Psoas muscle (tissue), 8 donors: ENCODE data around the gene UBE2Q1. TPM values are rescaled to one million over a fixed set of nuclear protein-coding genes. Genes with fewer than 3 reads are reported as not detected.

Experiments
- ATAC-seq, 4 donors: fragments of 200-7000 bp; cut with Tn5 transposase; one replicate each; pipeline ENCODE4 v1.9.1; 2020; ENCODE audit warnings: moderate library complexity in 3 of 4, mild to moderate bottlenecking in 2 of 4
- DNase-seq, 2 donors: peaks; one replicate each; pipeline ENCODE4 v3.0.0-alpha.2; 2020
- H3K27ac ChIP-seq: fragments of 200-600 bp; one replicate; pipeline ENCODE4 v1.8.0; 2022
- H3K27me3 ChIP-seq, 3 donors: fragments of 200-600 bp in 1 of 3; one replicate each; pipeline versions ENCODE4 v1.6.1 to v1.8.0; 2013 to 2022; ENCODE audit warnings: low read length in 2 of 3, mild to moderate bottlenecking in 2 of 3, moderate library complexity in 1 of 3; ENCODE audit not compliant: insufficient read depth in 3 of 3
- H3K36me3 ChIP-seq, 2 donors: fragments of 200-600 bp in 1 of 2; one replicate each; pipeline versions ENCODE4 v1.6.1 to v1.8.0; 2013 to 2022; ENCODE audit warnings: low read depth in 1 of 2, mild to moderate bottlenecking in 1 of 2, moderate library complexity in 1 of 2; ENCODE audit not compliant: insufficient read depth in 1 of 2
- H3K4me1 ChIP-seq: fragments of 200-600 bp; one replicate; pipeline ENCODE4 v1.8.0; 2022
- H3K4me3 ChIP-seq: fragments of 200-600 bp; one replicate; pipeline ENCODE4 v1.8.0; 2022; ENCODE audit warnings: mild to moderate bottlenecking
- H3K9me3 ChIP-seq: fragments of 200-600 bp; one replicate; pipeline ENCODE4 v1.8.0; 2022
- WGBS, 3 donors: extraction: QIAGEN DNeasy Blood & Tissue Kit; methylation state at CpG; one replicate each; pipeline versions ENCODE4 v1.1.6 to v1.1.7; 2013; 5-methylcytosine and 5-hydroxymethylcytosine counted together
- intact Hi-C, 2 donors: fragments of 100-400 bp; cut with DNase I; formaldehyde crosslinking; loops; one replicate each; pipeline versions ENCODE4 v1.11.0 to v1.14.2; 2022
- polyA plus RNA-seq, 3 donors: library from polyadenylated mRNA; stranded (reverse); fragments of 200-250 nt; gene quantifications; one replicate each; pipeline ENCODE4 v1.2.3, GENCODE V29; 2013
- total RNA-seq, 4 donors: library from RNA; stranded (reverse); fragmentation: NEBNext Ultra II Directional in 2 of 4; extraction: Animal tissue kit (Norgen Biotek cat#: 25700) in 2 of 4; gene quantifications; one replicate each; pipeline versions ENCODE4 v1.2.1 to v1.2.4, GENCODE V29; 2021 to 2023
- TF ChIP-seq, protein P1 (sequence below): fragments of 200-600 bp; IDR thresholded peaks from one replicate; pipeline ENCODE4 v1.8.0; 2022; ENCODE audit warnings: antibody characterized with exemption
- donor health status: healthy with polysubstance abuse.
- donor health status: DM: no; HTN: no; CAD: no; lungs with moderate emphysema.
- donor health status: Bipolar disorder and iron deficiency.
- donor health status: healthy.
- donor health status: DM: yes; HTN: yes; CAD: no.
- donor health status: DM: no; HTN: no; CAD: no.
- donor health status: DM: no; HTN: no; CAD: no.
- donor health status: DM: yes; HTN: yes; CAD: no.

The UBE2Q1 gene
- total and polyA plus RNA-seq, 7 donors, result 34.0 to 65.5 (median 50.8) TPM

DNA sequence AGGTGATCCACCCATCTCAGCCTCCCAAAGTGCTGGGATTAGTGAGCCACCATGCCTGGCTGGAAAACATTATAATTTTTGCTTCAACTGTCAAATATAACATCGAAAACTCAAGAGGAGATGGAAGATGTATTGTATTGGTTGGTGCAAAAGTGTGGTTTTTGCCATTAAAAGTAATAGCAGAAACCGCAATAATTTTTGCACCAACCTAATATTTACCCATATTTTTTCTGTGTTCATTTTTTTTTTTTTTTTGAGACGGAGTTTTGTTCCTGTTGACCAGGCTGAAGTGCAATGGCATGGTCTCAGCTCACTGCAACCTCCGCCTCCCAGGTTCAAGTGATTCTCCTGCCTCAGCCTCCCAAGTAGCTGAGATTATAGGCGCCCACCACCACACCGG lies 29.2 kb downstream of the UBE2Q1 start:
- Histone ChIP-seq H3K9me3 (no peaks in the 10 kb centered on the region), H3K36me3 (no peaks in the 10 kb centered on the region), H3K27me3 (no peaks in the 10 kb centered on the region), H3K4me3 (no peak overlapping the region), H3K4me1 (no peaks in the 10 kb centered on the region), H3K27ac (no peak overlapping the region)
- 92 to 98% (median 97%) methylated on average over 6 of the region's 6 CpGs for WGBS, 3 donors
- TF ChIP-seq, protein P1, sequence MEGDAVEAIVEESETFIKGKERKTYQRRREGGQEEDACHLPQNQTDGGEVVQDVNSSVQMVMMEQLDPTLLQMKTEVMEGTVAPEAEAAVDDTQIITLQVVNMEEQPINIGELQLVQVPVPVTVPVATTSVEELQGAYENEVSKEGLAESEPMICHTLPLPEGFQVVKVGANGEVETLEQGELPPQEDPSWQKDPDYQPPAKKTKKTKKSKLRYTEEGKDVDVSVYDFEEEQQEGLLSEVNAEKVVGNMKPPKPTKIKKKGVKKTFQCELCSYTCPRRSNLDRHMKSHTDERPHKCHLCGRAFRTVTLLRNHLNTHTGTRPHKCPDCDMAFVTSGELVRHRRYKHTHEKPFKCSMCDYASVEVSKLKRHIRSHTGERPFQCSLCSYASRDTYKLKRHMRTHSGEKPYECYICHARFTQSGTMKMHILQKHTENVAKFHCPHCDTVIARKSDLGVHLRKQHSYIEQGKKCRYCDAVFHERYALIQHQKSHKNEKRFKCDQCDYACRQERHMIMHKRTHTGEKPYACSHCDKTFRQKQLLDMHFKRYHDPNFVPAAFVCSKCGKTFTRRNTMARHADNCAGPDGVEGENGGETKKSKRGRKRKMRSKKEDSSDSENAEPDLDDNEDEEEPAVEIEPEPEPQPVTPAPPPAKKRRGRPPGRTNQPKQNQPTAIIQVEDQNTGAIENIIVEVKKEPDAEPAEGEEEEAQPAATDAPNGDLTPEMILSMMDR, result no peak
- intact Hi-C loops, result no loop called here
- ATAC-seq (no peak), DNase-seq (no peak)

DNA sequence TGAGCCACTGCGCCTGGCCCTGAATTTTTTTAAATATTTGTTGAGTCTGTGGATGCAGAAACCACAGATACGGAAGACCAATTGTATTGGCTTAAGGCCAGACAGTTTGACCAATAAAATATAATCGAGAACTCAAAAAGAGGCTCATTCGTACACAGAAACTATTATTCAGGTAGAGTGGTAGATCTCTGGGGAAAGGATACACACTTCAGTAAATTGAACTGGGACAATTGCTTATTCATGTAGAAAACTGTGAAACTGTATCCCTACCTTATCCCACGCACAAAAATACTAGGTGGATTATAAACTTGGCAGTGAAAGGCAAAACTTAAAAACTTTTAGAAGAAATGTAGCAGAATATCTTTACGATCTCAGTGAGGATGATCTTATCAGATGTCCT lies 31.3 kb downstream of the UBE2Q1 start:
- H3K4me1 ChIP-seq, result no peaks in the 10 kb centered on the region
- ATAC-seq (no peak), DNase-seq (no peak)
- H3K27me3 ChIP-seq, result peaks cover 0 to 7% (median 0%) of the 10 kb centered on the region in 3 donors
- 61 to 70% (median 64%) methylated on average over 6 of the region's 6 CpGs for WGBS, 3 donors
- H3K36me3 ChIP-seq, result no peaks in the 10 kb centered on the region
- H3K9me3 ChIP-seq, result no peaks in the 10 kb centered on the region
- intact Hi-C loops, result no loop called here
- no peak overlapping the region for H3K27ac ChIP-seq
- no peak overlapping the region for H3K4me3 ChIP-seq
- TF ChIP-seq, protein P1, result no peak

DNA sequence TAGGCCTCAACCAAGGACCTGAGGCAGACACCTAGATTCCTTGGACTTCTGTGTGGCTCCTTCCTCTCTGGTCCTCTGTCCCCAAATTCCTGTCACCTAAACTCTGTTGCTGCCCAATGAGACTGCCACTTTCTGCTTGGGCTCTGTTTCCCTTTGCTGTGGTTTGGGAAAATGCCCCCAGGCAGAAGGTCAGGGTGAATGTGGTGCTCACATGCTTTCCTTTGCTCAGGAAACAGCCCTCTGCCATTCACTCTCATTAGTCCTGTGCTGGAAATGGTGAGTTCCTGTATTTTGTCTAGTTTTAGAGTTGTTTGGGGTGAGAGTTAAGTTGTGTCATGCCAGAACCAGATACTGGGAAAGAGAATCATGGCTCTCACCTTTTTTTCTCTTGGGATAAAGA lies 33.6 kb downstream of the UBE2Q1 start:
- TF ChIP-seq, protein P1, result no peak
- intact Hi-C loops, result loop anchor here in 1 of 2 donors (5.0 kb wide), 1 partner anchor 38 kb away; no protein-coding TSS in a partner anchor
- no peaks in the 10 kb centered on the region for H3K4me1 ChIP-seq
- DNase-seq (no peak), ATAC-seq (no peak)
- H3K9me3 ChIP-seq, result no peaks in the 10 kb centered on the region
- H3K36me3 ChIP-seq, result no peaks in the 10 kb centered on the region
- peaks cover 0 to 7% (median 0%) of the 10 kb centered on the region in 3 donors for H3K27me3 ChIP-seq
- no peak overlapping the region for H3K4me3 ChIP-seq
- no peak overlapping the region for H3K27ac ChIP-seq

DNA sequence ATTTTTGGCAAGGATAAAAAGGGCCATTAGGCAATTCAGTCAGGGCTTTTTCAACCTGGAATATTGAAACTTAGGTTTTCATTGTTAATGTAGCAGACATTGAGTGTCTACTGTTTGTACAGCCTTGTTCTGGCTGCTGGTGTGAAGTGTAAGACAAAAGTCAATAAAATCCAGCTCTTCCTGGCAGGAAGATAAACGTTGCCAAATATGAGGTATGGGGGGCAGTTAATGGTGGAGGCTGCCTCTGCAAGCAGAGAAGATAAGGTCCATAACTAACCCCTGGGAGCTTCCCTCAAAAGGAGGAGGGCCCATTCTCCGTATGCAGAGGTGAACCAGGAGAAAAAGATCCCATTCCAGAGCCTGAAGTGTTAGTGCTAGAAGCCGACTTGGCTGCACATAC lies 36.8 kb downstream of the UBE2Q1 start:
- intact Hi-C loops, result loop anchor here in 1 of 2 donors (5.0 kb wide), 1 partner anchor 34 kb away; no protein-coding TSS in a partner anchor
- ATAC-seq (no peak), DNase-seq (no peak)
- 45 to 50% (median 48%) methylated on average over 3 of the region's 3 CpGs for WGBS, 3 donors
- H3K27me3 ChIP-seq, result peaks cover 0 to 17% (median 0%) of the 10 kb centered on the region in 3 donors
- no peaks in the 10 kb centered on the region for H3K36me3 ChIP-seq
- H3K27ac ChIP-seq, result no peak overlapping the region
- no peaks in the 10 kb centered on the region for H3K4me1 ChIP-seq
- H3K9me3 ChIP-seq, result no peaks in the 10 kb centered on the region
- no peak overlapping the region for H3K4me3 ChIP-seq
- TF ChIP-seq, protein P1, result no peak

DNA sequence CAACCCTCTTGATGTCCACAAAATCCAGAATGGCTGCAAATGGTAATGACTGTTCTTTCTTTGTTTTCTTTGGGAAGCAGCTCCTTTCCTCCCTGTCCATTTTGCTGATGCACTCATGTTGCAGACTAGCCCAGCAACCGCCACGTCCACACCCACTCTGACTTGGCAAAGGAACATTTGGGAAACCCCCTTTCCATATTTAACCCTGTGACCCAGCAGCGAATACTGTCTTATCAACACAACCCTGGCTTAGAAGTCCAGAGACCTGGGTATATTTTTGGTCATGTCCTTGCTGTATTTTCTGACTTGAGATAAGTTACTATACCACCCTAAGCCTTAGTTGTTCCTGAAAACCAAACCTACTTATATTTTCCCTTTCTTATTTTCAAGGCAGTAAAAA lies 38.1 kb downstream of the UBE2Q1 start:
- Histone ChIP-seq H3K4me3 (no peak overlapping the region), H3K27me3 (peaks cover 0 to 17% (median 0%) of the 10 kb centered on the region in 3 donors), H3K36me3 (no peaks in the 10 kb centered on the region), H3K9me3 (no peaks in the 10 kb centered on the region), H3K27ac (no peak overlapping the region), H3K4me1 (no peaks in the 10 kb centered on the region)
- intact Hi-C loops, result loop anchor here in 1 of 2 donors (5.0 kb wide), 1 partner anchor 33 kb away; no protein-coding TSS in a partner anchor
- ATAC-seq (no peak), DNase-seq (no peak)
- TF ChIP-seq, protein P1, result no peak
- 43 to 61% (median 47%) methylated on average over 3 of the region's 3 CpGs for WGBS, 3 donors
